ENCODE data around the gene KRT81.
"Not testable (repeated sequence)": the region's sequence is repeated elsewhere in the genome, so short reads cannot be mapped to it uniquely, and the experiment has no call there.

The KRT81 gene

DNA sequence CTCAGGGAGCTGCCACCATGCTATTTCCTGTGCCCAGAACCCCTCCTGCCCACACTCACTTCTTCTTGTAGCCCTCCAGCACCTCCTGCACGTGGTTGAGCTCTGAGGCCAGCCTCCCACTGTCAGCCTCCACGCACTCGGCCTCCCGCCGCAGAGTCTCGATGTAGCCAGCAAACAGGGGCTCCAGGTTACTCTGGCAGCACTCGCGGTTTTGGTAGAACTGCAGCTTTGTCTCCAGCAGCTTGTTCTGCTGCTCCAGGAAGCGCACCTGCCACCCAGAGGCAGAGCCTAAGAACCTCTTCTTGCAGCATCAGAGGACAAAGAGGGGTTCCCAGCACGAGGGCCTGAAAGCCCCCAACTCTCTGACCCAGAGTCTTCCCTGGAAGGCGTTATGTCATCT lies 27.8 kb upstream of the KRT81 start:
- CTCF ChIA-PET: interaction anchor here (1.2 to 3.3 kb wide), 6 partner anchors 8 to 149 kb away, joined by 4 to 18 read pairs (median 8); no protein-coding TSS in a partner anchor
- DNase-seq (ENCODE audit: extremely low spot score): no peak
- POLR2A ChIA-PET: interaction anchor here (0.5 kb wide), 1 partner anchor 809 kb away, joined by 8 read pairs; no protein-coding TSS in a partner anchor
- TF ChIP-seq, protein P1, sequence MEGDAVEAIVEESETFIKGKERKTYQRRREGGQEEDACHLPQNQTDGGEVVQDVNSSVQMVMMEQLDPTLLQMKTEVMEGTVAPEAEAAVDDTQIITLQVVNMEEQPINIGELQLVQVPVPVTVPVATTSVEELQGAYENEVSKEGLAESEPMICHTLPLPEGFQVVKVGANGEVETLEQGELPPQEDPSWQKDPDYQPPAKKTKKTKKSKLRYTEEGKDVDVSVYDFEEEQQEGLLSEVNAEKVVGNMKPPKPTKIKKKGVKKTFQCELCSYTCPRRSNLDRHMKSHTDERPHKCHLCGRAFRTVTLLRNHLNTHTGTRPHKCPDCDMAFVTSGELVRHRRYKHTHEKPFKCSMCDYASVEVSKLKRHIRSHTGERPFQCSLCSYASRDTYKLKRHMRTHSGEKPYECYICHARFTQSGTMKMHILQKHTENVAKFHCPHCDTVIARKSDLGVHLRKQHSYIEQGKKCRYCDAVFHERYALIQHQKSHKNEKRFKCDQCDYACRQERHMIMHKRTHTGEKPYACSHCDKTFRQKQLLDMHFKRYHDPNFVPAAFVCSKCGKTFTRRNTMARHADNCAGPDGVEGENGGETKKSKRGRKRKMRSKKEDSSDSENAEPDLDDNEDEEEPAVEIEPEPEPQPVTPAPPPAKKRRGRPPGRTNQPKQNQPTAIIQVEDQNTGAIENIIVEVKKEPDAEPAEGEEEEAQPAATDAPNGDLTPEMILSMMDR (IDR thresholded peaks at IDR 0.05; ENCODE audit: control extremely low read depth, extremely low read depth, low read depth, missing control alignments): no peak

DNA sequence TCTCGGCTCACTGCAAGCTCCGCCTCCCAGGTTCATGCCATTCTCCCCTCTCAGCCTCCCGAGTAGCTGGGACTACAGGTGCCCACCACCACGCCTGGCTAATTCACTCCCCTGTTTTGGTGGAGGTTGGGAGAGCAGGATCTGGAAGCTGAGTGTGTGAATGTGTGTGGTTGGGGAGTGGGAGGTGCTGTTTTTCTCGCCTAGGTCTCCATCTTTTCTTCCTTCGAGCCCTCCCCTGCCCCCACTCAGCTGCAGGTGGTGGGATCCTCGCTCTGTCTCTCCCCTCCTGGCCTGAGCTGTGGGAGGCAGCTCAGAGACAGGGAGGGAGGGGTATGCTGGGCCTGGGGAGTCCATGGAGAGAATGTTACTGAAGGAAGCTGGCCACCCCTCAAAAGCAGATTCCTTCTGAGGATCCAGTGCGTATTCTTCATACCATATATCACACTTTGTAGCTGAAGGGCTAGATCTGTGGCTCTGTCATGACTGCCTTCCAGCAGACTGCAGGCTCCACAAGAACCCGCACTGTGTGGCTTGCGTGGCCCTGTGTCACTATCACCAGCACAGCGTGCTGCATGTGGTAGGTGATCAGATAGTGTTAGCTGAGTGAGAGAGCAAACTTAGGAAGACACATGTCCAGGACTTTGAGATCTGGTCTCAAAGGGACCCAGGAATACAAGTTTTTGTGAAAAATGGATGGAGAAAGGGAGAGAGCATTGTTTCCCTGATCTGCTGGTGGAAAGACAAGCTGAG lies 27.1 kb upstream of the KRT81 start:
- POLR2A ChIA-PET: interaction anchor here (0.5 kb wide), 1 partner anchor 809 kb away, joined by 8 read pairs; no protein-coding TSS in a partner anchor
- CTCF ChIA-PET: interaction anchor here (1.2 to 3.3 kb wide), 6 partner anchors 9 to 149 kb away, joined by 4 to 18 read pairs (median 8); no protein-coding TSS in a partner anchor
- TF ChIP-seq, protein P1 (IDR thresholded peaks at IDR 0.05; ENCODE audit: control extremely low read depth, extremely low read depth, low read depth, missing control alignments): no peak
- no peak for DNase-seq (ENCODE audit: extremely low spot score)

DNA sequence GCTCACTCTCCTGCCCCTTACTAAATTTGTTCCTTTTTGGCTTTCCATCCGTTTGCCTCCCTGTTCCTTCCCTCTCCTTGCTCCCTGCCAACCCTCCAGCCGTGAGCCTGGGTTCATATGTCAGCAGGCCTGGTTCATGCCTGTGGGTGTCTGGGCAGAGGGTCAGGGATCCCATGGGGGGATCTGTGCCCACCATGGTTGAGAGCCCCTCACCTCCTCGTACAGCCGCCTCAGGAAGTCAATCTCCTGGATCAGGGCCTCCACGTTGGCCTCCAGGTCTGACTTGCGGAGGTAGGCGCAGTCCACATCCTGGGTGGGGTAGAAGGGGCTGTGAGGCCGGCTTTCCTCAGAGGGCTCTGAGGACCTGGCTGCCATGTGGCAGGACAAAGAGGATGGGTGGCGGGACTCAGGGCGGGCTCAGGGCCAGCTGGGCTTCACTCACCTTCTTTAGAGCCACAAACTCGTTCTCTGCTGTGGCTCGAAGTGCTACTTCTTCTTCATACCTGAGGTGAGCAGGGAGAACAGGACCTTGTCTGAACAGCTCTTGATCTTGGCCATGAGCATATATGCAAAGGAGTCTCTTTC lies 26.2 kb upstream of the KRT81 start:
- ChIA-PET POLR2A (no interaction called here), CTCF (interaction anchor here (2.1 to 3.3 kb wide), 3 partner anchors 10 to 39 kb away, joined by 6 to 14 read pairs (median 9); no protein-coding TSS in a partner anchor)
- DNase-seq (ENCODE audit: extremely low spot score): no peak
- TF ChIP-seq, protein P1 (IDR thresholded peaks at IDR 0.05; ENCODE audit: control extremely low read depth, extremely low read depth, low read depth, missing control alignments): no peak

DNA sequence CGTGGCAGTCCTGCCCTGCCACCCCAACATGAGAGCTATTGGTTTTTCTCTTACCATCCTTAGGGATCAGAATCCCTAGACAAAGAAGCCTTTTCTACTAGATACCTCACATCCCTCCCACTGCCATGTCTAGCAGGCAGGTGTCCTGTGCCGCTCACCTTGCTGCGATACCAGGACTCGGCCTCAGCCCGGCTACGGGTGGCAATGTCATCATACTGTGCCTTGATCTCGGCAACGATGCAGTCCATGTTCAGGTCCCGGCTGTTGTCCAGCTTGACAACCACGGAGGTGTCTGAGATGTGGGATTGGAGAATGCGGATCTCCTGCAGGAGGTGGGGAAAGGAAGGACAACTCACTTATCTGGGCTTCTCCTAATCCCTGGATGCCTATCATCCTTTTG lies 25.4 kb upstream of the KRT81 start:
- TF ChIP-seq, protein P1 (IDR thresholded peaks at IDR 0.05; ENCODE audit: control extremely low read depth, extremely low read depth, low read depth, missing control alignments): no peak
- ChIA-PET CTCF (interaction anchor here (2.2 kb wide), 1 partner anchor 10 kb away, joined by 12 read pairs; no protein-coding TSS in a partner anchor), POLR2A (no interaction called here)
- no peak for DNase-seq (ENCODE audit: extremely low spot score)

DNA sequence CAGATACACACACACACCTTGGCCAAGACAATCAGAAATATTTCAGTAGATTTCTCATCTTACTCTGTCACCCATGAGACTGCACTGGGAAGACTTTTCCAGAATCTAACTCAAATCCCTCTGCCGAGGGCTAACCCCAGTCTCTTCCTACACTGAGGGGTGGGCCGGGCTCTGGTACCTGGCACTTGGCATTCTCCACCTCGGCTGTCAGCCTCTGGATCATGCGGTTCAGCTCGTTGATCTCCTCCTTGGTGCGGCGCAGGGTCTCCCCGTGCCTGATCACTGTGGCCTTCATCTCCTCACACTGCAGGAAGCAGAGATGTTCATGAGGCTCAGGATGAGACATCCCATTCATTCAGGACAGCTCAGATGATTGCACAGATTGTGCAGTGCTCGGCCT lies 25.0 kb upstream of the KRT81 start:
- ChIA-PET POLR2A (interaction anchor here (0.6 kb wide), 1 partner anchor 15 kb away, joined by 3 read pairs; no protein-coding TSS in a partner anchor), CTCF (interaction anchor here (2.2 kb wide), 1 partner anchor 9 kb away, joined by 12 read pairs; no protein-coding TSS in a partner anchor)
- TF ChIP-seq, protein P1 (IDR thresholded peaks at IDR 0.05; ENCODE audit: control extremely low read depth, extremely low read depth, low read depth, missing control alignments): no peak
- DNase-seq (ENCODE audit: extremely low spot score): no peak

DNA sequence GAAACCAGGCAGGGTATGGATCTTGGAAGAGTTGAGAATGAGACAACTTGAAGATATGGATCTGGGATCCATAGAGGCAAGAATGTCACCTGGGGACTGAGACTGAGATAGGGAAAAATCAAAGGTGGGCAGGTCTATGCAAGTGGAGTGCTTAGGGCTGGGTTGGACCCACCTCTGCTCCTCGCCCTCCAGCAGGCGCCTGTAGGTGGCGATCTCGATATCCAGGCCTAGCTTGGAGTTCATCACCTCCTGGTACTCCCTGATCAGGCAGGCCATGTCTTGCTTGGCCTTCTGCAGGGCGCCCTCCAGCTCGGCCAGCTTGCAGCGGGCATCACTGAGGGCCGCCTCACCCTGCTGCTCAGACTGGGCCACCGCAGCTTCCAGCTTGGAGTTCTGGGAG lies 24.4 kb upstream of the KRT81 start:
- not testable (repeated sequence) for DNase-seq (ENCODE audit: extremely low spot score)
- POLR2A ChIA-PET: interaction anchor here (0.6 kb wide), 1 partner anchor 16 kb away, joined by 3 read pairs; no protein-coding TSS in a partner anchor
- CTCF ChIA-PET: interaction anchor here (1.1 to 2.2 kb wide), 3 partner anchors 9 to 37 kb away, joined by 5 to 12 read pairs (median 5); no protein-coding TSS in a partner anchor
- TF ChIP-seq, protein P1 (IDR thresholded peaks at IDR 0.05; ENCODE audit: control extremely low read depth, extremely low read depth, low read depth, missing control alignments): peak; percentile 28

Measured in GM10248 (cell line).